ENCODE measurements around the gene CYYR1.

- TF ChIP-seq GATA2 (IDR thresholded peaks at IDR 0.05; ENCODE audit: low read depth, low read length): no peak
- TF ChIP-seq GATA3 (IDR thresholded peaks at IDR 0.05; ENCODE audit: low read depth, low read length): no peak
These were observed 10.7 kb upstream of the CYYR1 start for GRCh38 chr21:26583769-26584168.

All from SH-SY5Y (cell line).